Glomerular visceral epithelial cell (primary cell): ENCODE data around the gene TFE3.

Experiments
- DNase-seq: peaks from one replicate; pipeline ENCODE4 v3.0.0-alpha.2; 2016; ENCODE audit errors: extremely low spot score

TFE3 gene, protein sequence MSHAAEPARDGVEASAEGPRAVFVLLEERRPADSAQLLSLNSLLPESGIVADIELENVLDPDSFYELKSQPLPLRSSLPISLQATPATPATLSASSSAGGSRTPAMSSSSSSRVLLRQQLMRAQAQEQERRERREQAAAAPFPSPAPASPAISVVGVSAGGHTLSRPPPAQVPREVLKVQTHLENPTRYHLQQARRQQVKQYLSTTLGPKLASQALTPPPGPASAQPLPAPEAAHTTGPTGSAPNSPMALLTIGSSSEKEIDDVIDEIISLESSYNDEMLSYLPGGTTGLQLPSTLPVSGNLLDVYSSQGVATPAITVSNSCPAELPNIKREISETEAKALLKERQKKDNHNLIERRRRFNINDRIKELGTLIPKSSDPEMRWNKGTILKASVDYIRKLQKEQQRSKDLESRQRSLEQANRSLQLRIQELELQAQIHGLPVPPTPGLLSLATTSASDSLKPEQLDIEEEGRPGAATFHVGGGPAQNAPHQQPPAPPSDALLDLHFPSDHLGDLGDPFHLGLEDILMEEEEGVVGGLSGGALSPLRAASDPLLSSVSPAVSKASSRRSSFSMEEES

DNA sequence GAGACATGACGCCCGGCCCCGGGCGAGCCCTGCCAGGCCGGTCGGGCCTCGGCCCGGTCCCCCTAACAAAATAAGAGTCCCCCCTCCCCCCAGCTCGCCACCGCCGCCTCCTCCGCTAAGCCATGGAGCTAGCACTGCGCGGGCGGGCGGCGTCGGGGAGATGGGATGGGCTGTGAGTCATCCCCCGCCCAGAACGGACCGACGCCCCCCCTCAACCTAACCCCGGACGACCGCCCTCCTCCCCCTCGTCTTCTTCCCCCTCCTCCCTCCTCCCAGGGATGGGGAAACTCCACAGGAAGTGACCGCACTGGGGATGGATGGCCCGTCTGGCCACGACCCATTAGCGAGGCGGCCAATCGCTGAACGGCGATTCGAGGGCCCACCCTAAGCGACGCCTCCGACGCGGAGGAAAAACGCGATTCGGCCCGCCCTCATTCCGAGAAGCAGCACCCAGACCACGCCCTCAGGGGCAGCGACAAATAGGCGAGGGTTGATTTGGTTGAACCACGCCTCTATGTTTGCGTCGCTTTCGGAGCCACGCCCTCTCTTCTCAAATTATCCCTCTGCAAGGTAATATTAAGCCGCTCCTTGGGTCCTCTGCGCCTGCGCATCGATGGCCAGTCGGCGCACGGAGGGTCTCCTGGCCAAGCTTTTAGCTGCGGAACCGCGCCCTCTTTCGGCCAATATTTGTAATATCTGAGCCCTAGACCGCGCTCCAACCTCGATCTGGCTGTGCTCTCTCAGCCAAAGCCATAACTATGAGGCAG lies at the start of gene TFE3:
Gene TFE3 (minus strand): TSS at position 138 of the 767 bp plus-strand sequence. CDS start 131 bp downstream, at position 7.
- DNase-seq, result peak; percentile 98

DNA sequence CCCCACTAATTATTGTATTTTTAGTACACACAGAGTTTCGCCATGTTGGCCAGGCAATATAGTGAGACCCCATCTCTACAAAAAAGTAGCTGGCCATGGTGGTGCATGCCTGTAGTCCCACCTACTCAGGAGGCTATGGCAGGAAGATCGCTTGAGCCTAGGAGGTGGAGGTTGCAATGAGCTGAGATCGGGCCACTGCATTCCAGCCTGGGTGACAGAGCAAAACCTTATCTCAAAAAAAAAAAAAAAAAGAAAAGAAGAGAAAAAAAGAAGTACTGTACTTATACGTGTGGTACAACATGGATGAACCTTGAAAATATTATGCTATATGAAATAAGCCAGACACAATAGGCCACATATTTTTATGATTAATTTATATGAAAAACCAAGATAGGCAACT lies 46.4 kb upstream of the TFE3 start:
- DNase-seq, result no peak

DNA sequence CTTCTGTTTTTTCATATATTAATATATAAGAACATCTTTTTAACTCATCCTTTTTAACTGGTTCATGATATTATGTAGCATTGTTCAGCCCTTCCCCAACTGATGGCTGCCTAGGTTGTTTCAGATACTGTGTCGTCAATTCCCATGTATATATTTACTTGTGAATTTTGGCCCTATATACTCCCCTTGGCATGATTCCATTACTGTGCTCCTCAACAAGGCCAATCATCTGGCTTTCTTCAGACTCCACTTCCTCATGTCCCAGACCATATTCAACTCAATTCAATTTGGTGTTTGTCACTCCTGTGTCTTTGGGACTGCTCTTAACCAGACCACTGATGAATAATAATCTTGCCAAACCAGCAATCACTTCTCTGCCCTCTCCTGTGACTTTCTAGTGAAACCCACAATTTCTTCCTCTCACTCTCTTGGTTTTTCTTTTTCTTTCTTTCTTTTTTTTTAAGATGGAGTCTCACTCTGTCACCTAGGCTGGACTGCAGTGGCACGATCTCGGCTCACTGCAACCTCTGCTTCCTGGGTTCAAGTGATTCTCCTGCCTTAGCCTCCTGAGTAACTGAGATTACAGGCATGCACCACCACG lies 39.2 kb upstream of the TFE3 start:
- no peak for DNase-seq

DNA sequence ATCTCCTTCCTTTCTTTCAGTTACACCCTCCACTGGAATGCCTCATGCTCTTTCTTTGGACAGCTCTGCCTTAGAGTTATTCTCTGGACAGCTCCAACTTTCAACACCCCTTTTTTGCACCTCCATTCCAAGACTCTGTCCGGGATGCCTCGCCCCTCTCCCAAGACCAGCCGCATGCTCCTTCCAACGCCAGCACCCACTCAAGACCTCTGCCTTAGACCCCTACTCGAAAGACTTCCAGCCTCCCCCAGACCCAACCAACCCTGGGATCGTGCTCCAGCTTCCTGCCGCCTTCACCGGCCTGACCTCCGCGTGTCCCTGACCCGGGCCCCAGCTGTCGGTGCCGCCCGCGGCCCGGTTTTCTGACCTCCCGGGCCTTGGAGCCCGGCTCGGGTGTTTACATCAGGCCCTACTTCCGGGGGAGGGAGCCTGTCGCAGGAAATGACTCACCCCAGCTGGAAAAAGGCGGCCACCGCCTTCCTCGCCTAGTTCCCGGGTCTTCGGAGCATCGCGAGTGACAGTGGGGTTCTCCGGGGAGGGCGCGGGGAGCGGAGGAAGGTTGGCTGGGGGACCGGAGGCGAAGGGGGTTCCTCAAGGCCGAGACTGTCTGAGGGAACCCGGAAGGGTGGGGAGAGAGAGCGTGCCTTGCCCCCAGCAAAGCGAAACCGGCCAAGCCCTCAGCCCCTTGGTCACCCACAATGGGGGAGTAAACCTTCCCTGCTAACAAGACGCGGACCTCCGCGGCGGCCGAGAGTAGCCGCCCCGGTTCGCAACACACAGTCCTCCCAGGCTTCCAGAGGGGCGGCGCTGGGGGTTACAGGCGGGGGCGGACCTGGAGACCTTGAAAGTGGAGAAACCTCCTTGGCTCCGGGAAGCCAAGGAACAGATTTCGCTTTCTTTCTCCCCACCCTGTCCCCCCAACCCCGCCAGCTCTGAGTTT lies 36.6 kb upstream of the TFE3 start, which contains the start of gene WDR45:
Gene WDR45 (minus strand): TSS at position 399 of the 940 bp plus-strand sequence. CDS start 1,792 bp downstream, outside the sequence.
- DNase-seq, result peak; percentile 66

DNA sequence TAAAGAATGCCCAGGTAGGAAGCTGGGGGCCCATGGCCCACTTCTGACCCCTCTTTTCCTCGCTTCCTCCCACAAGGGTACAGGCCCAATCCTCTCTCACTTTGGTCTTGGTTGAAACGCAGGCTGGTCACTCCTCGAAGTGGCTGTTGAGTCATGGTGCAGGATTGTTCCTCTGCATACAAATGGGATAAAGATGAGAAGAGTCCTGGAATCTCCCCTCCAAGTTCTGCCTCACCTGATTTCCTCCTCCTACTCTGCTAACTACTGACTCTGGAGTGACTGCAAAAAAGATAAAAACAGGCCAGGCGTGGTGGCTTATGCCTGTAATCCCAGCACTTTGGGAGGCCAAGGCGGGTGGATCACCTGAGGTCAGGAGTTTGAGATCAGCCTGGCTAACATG lies 34.8 kb upstream of the TFE3 start:
- DNase-seq, result no peak

DNA sequence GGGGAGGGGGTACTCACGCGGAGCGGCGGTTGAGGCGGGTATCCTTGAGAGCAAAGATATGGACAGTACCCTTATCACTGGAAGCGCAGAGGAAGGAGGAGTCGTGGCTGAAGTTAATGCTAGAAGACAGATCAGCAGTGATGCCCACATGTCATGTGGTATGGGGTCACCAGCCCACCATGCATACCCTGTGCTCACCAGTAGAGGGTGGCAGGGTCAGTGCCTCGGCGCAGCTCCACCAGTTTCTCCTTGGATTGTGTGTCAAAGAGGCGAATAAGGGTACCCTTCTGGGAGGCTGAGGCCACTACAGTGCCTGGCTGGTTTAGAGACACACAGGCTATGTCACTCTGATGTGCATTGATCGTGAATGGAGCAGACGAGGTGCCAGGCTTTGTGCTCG lies 32.2 kb upstream of the TFE3 start:
- no peak for DNase-seq

DNA sequence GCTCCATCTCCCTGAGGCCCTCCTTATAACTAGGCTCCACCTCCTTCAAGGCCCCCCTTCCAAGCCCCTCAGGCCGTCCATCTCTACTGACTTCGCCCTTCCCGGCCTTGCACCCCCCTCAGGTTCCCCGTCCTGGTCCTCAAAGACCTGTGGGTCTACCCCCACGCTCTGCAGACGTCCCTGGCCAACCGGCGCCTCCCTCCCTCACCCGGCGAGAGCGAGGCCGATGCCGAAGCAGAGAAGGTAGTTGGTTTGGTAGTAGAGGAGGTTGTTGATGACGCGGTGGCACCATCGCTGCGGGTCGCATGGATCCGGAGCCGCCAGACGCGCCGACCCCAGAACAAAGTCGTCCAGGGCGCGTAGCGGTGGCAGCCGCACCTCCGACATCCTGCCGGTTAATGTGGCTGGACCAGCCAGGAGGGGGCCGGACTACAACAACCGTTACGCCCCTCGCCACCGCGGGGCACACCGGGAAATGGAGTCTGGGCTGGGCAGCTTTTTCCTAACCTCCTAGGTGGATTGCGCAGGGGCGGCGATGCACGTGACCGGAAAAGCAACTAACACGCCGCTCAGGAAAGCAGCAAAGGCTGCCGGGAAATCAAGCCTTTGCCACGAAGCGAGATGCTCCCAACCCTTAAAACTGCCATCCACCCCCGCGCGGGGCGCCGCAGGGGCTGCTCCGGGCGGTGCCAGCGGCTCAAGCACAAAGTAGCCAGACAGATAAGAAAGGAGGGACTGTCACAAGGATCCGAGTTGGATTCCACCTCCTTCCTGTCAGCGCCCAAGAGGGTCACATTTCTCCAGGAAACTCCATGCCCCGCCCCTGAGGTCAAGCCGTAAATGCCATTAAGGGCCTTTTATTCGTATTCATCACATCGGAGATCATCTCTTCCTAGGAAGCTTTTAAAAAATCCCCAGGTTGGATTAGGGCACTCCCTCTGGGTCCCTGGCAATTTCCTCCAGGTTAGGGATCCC lies 30.7 kb upstream of the TFE3 start, which contains the start of gene PRAF2:
Gene PRAF2 (minus strand): TSS at position 402 of the 975 bp plus-strand sequence. CDS start 15 bp downstream, at position 387.
- DNase-seq, result peak; percentile 87

DNA sequence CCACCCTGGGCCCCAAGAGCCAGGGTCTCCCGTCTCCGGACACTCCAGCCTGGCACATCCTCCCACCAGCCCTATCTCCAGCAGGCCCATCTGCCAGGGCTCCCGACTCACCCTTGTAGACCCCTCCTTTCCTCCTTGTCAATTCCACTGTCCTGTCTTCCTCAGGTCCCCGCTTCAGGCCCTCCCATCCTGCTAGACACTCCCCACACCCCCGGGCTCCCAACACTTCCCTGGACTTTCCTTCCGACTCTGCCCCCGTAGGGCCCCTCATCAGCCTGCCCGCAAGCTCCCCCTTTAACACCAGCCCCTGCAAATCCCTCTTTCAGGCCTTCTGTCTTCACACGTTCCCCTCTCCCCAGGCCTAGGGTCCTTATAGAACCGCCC lies 29.5 kb upstream of the TFE3 start:
- no peak for DNase-seq

DNA sequence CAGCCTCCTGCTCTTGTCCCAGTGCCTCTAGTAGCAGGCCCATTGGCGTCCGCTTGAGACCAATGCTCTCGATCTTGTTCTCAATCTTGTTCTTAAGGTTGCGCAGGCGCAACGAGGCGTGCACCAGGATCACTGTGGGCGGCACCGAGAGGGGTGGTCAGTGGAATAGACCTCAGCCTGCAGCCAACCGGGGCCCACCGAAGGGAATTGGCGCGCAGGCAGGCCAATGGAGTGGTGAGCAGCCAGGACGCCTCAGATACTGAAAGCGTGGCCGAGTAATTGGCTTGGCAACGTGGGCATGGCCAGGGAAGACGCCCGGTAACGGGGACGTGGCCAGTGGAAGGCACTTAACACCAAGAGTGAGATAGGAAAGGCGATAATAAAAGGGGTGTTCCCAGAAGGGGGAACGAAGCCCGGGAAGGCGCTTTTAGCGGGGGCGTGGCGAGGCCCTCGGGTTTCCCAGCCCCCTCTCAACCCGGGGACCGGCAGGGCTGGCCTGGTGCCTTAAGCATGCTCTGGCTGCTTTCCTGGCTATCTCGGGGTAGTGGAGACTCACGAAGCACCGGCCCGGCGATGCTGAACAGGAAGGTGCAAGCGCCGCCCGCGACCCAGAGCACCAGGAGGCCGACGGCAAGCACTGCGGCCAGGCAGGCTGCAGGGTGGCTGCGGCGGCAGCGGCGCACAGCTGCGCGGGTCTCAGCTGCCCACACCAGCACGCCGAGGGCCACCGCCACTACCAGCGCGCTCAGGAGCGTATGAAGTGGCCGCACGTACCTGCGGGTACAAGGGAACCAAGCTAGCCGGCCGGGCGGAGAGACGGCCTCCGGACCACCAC lies 28.9 kb upstream of the TFE3 start:
- DNase-seq, result no peak

DNA sequence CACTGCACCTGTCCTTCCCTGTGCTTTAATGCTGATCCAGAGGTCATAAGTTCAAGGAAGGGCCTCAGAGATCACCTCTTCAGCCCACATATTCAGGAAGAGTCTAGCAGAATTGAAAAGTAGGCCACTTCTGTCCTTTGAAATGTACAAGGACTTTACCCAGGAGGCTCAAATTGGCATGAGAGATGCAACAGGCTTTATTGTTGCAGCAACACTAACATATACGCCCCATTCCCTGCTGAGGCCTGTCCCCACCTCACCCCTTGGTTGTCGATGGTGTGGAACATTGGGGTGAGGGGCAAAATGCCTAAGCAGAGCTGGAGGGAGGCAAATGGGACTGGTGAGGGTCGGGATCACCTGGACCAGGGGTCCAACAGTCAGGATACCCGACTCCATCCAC lies 27.8 kb upstream of the TFE3 start:
- no peak for DNase-seq

DNA sequence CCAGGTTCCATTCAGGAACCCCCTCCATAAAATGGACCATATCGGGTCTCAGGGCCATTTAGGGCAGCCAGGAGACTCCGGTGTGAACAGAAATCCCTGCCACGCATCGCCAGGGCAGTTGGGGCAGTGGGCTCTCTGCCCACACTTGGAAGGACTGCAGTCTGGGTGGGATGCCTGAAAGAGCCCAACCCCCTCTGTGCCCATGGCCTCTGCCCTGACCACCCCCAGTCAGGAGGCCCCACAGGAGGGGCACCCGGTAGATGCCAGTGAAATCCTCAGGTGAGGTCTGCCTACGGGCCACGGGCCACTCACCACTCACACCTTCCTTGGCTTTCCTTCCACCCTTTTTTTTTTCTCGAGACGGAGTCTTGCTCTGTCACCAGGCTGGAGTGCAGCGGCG lies 25.9 kb upstream of the TFE3 start:
- no peak for DNase-seq

DNA sequence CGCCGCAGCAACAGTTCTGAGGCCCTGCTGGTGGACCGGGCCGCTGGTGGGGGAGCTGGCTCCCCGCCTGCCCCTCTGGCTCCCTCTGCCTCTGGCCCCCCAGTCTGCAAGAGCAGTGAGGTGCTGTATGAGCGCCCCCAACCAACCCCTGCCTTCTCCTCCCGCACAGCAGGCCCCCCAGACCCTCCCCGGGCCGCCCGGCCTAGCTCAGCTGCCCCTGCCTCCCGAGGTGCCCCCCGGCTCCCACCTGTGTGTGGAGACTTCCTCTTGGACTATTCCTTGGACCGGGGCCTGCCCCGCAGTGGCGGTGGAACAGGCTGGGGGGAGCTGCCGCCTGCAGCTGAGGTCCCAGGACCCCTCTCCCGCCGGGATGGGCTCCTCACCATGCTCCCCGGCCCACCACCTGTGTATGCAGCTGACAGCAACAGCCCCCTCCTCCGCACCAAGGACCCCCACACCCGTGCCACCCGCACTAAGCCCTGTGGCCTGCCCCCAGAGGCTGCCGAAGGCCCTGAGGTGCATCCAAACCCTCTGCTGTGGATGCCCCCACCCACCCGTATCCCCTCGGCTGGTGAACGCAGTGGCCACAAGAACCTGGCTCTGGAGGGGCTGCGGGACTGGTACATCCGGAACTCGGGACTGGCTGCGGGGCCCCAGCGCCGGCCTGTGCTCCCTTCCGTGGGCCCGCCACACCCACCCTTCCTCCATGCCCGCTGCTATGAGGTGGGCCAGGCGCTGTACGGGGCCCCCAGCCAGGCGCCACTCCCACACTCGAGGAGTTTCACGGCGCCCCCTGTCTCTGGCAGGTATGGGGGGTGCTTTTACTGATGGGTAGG lies 24.3 kb upstream of the TFE3 start:
- no peak for DNase-seq

DNA sequence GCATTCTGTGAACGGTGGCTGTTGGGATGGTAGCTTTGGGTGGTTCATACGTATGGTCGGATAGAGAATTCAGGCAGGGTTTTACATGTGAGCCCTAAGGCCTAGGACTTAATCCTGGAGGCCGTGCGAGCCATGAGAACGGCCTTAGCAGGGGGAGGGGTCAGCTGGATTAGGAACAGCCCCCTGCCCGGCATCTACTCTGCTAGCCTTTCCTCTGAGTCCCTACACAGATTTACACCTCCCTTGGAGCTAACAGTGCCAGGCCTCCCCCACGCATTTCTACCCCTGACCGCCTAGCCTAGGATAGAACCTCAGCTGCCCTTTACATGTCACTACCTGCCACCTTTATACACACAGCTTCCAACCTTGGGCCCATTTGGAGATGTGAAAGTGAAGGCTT lies 23.5 kb upstream of the TFE3 start:
- DNase-seq, result no peak

DNA sequence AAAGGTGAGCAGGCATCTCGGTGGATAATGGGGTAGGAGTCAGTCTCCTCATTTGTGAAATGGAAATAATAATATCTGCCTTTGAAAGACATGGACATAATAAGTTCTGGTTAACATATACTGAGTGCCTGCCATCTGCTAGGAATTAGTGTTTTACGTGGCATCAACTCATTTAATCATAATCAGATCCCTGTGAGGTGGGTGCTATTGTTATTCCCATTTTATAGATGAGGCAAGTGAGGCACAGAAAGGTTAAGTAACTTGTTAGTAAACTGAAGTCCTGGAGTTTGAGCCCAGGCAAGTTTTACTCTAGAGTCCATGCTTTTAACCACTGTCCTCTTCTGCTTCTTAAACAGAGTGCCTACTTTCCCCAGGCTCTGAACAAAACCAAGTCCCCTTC lies 23.1 kb upstream of the TFE3 start:
- no peak for DNase-seq

DNA sequence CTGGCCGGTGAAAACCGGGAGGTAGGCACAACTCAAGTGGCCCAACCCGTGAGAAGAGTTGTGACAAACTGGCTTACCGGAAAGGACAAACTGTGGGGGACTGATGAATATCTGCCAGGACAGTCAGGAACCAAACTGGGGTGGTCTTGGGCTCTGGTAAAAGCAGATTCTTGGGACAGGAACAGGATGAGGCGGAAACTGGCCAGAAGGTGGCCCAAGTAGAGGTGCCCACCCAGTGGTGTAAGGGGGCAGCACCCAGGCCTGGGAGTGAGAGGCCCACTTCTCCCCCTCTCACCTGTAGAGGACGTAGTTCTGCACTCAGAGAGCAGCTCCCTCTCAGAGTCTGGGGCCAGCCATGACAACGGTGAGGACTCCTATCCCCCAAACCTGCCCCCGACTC lies 21.6 kb upstream of the TFE3 start:
- DNase-seq, result no peak

DNA sequence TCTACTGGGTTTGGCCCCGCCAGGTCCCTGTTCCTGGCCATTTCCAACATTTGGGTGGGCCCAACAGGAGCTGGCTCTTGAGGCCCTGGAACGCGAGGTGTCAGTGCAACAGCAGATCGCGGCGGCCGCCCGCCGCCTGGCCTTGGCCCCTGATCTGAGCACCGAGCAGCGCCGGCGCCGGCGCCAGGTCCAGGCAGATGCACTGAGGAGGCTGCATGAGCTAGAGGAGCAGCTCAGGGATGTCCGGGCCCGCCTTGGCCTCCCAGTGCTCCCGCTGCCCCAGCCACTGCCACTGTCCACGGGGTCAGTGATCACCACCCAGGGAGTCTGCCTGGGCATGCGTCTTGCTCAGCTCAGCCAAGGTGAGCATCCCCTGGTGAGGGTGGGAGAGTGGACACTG lies 21.1 kb upstream of the TFE3 start:
- DNase-seq, result no peak

DNA sequence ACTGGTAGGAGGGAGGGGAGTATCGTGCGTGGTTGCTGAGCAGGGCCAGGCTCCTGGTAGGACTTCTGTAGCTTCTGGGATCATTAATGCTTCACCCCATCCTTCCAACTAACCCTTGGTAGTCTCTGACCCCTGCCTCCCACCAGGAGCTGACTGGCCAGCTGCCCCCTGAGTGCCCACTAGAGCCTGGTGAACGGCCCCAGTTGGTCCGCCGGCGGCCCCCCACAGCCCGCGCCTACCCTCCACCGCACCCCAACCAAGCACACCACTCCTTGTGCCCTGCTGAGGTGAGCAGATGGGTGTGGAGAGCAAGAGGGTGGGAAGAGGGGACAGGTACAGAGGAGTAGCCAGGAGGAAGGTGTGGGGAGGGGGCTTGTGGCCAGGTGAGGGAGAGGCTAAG lies 20.6 kb upstream of the TFE3 start:
- DNase-seq, result no peak

DNA sequence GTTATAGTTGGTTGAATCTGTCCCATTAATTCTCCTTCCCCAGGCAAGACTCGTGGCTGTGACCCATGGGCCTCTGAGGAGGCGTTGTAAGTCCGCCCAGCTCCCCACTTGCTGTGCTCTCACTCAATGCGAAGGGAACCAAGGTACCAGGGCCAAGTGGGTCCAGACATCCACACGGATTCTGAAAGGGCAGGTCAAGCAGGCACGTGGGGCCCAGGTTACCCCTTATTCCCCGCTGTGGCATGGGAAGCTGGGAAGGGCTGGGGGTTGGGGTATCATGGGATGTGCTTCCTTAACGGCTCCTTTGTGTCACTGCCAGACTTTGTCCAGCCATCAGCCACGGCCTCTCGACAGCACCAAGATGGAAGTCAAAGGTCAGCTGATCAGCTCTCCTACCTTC lies 18.8 kb upstream of the TFE3 start:
- no peak for DNase-seq
